T-helper 9 cell (primary cell): ENCODE results near the gene SH3PXD2A.
"Not testable (repeated sequence)": the region's sequence is repeated elsewhere in the genome, so short reads cannot be mapped to it uniquely, and the experiment has no call there.

Source experiments
- DNase-seq: peaks from one replicate; pipeline ENCODE4 v3.0.0-alpha.2; 2020

Gene SH3PXD2A

DNA sequence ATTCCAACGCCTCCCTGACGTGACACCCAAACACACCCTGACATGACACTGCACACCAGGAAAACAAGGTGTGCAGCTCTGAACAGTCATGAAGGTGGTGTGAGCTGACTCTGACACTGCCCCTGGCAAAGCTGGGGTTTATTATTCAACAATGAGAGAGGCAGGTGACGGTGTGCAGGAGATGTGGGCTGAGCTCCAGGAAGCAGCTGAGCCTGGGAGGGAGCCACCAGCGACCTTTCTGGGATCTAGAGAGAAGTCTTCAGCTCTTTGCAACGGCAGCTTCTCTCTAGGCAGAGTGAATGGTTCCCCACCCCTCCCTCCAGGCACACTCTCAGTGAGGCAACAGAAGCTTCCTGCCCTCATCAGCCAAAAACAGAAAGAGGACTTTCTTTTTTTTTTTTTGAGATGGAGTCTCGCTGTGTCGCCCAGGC lies 65.6 kb downstream of the SH3PXD2A start:
- DNase-seq, result no peak

- no peak for DNase-seq
Observed at GRCh38 chr10:103789161-103789560, 66.2 kb downstream of the SH3PXD2A start.

GRCh38 chr10:103787331-103787730 lies 68.0 kb downstream of the SH3PXD2A start:
- DNase-seq, result no peak

DNA sequence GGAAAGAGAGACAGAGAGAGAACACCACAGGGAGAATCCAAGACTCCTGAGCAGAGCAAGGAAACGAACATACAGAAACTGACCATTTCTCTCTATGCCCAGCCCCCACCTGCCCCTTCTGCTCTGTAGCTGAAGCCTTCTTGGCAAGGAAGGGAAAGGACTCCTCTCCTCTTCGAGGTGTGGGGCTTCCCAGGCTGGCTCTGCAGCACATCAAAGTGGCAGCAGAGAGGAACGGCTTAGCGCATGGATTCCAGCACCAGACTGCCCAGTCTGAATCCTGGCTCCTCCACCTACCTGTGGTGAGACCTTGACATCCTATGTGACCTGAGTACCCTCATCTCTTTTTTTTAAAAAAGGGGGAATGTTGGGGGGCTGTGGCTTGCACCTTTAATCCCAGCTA lies 69.4 kb downstream of the SH3PXD2A start:
- DNase-seq, result no peak

DNA sequence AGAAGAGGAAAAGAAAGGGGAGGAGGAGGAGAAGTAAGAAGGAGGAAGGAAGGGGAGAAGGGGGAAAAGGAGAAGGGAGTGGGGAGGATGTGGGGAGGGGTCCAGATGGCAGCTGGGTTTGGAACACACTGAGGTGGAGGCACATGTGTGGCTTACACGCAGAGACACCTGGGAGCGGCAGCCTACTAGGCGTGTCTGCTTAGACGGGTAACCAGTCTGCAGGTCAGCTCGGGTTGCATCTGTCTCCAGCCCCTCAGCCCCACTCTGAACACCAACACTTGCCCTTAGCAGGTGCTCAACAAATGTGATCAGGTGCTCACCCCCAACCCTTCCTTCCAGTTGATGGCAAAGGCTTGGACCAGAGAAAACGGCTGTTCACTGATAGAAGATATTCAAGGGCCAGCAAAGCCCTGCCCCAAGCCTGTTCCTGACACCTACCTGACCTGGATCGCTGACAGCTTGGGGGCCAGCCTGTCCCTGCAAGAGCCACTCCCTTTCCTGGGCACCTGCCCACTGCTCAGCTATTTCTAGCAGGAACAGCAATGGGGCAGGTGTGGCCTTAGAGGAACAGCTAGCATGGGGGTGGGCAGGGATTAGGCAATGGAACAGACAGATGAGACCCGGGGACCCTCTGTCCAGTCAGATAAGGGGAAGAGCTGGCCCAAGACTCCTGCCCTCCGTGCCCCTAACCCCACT lies 70.5 kb downstream of the SH3PXD2A start:
- DNase-seq, result no peak

- no peak for DNase-seq
Observed at GRCh38 chr10:103784089-103784488, 71.3 kb downstream of the SH3PXD2A start.

GRCh38 chr10:103783681-103784080 lies 71.7 kb downstream of the SH3PXD2A start:
- no peak for DNase-seq

- no peak for DNase-seq
Observed at GRCh38 chr10:103781329-103782061, 73.9 kb downstream of the SH3PXD2A start.

DNA sequence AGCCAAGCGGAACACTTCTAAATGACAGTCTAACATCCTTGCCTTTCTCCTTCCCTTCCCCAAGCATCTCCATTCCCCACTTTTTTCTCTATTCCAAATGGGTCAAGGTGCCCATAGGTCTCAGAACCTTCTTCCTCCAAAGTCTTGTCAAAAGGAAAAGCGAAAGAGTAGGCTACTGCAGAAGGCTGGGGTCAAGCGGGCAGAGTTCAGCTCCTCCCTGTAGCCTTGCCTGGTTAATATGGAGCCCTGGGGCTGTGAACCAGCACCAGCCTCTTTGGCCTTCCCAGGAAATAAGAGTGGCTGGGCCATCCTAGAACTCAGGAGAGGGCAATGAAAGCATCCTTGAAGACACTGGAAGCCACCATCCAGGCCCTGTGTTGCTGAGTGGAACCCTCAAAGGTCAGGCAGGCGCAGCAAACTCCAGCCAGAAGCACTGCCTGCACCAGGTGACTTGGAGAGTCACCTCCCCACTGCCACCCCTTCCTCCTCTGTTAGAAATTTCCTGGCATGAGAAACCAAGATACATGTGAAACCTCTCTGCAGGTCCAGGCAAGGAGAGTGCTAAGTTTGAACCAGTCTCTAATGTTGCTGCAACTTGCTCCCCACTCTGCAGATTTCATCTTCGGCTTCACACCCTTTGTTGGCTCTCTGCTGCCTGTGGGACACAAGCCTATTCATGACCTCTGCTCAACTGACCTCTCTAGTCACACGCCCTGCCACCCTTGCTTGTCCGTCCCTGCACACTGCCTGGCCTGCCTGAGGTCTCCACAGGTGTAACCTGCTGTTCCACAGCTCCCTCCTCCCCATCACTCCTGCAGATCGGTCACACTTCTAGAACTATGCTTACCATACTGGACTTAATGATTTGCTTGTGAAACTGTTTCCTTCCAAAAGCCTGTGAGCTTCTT lies 74.9 kb downstream of the SH3PXD2A start:
- DNase-seq, result no peak

- no peak for DNase-seq
Observed at GRCh38 chr10:103778358-103779139, 76.8 kb downstream of the SH3PXD2A start.

- DNase-seq, result no peak
Observed at GRCh38 chr10:103776878-103777591, 78.3 kb downstream of the SH3PXD2A start.

GRCh38 chr10:103775776-103776175 lies 79.6 kb downstream of the SH3PXD2A start:
- DNase-seq, result no peak

GRCh38 chr10:103772846-103773245 lies 82.5 kb downstream of the SH3PXD2A start:
- not testable (repeated sequence) for DNase-seq

DNA sequence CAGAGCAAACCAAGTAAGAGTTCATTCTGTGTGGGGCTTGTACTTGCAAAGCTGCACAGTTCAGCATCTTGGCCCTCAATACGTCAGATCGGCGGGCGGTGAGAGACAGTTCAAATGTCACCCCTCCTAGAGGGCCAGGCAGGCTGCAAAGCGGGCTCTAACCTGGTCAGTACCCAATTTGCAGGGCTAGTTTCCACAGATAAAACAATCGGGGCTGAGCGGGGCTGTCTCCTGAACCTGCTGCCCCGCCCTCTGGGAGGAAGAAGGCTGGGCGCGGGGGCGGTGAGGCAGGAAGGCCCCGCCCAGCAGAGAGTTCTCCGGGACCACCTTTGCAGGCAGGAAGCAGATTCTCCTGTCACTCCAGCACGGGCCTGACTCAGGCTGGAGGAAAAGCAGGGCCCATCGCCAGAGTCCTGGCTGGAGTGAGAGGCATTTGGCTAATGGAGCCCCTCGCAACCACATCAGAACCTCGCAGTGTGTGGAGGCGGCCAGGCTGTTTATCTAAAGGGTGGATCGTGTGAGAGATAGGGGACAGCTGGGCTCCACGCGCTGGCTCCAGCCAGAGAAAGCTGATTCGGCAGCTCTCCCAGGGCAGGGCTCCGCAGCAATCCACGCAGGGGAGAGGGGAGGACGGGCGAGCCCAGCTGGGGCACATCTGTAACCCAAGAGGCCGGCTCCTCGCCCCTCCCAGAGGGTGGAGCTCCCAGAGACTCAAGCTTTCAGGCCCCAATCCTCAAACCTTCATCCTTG lies 83.1 kb downstream of the SH3PXD2A start:
- DNase-seq, result peak; percentile 42

DNA sequence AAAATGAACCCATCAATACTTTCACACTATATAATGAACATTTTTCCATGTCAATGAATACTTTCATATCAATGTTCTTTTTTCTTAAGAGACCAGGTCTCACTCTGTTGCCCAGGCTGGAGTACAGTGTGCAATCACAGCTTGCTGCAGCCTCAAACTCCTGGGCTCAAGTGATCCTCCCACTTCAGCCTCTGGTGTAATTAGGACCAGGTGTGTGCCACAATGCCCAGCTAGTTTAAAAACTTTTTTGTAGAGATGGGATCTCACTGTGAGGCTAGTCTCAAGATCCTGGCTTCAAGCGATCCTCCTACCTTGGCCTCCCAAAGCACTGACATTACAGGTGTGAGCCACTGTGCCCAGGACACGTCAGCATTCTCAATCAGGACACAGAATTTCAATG lies 85.2 kb downstream of the SH3PXD2A start:
- no peak for DNase-seq

DNA sequence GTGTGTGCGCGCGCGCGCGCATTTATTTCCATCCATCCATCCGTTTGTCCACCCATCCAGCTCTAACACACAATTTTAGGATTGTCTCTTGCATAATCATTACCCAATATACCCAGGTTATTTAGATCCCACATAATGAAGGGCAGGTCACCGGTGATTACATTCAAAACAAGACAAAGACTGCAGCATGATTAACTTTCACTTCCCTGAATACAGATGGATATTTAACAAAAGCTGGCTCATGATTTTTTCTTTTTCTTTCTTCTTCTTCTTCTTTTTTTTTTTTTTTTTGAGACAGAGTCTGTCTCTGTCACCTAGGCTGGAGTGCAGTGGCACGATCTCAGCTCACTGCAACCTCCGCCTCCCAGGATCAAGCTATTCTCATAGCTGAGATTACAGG lies 86.2 kb downstream of the SH3PXD2A start:
- no peak for DNase-seq

DNA sequence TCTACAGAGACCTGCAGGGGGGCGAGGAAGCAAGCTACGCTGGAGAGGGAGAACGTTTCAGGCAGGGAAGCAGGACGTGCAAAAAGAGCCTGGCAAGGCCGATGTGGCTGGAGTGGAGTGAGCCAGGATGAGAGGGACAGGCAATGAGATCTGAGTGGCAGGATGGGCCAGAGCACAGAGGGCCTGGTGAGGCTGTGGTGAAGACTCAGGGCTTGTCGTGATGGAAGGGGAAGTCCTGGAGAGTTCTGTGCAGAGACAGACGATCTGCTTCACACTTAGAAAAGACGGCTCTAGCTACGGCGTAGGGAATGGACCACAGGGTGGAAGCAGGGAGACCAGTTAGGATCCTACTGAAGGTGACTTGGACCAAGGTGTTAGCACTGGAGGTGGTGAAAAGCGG lies 87.0 kb downstream of the SH3PXD2A start:
- DNase-seq, result no peak

DNA sequence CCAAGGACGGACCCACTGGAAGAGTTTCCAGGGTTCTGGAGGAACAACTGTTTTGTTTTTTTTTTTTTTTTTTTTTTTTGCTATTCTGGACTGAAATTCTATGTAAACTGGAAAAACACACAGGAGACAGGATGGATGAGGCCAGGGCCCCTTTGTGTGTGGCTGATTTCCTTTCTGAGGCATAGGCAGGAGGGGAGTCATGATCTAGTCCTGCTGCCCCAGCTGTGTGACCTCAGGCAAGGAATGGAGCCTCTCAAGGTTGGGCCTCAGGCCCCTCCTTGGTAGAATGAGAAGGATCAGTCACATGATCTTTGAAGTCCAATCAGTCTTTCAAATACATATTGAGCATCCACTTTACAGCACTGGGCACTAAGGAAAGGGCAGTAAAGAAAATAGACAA lies 87.6 kb downstream of the SH3PXD2A start:
- DNase-seq, result no peak

- DNase-seq, result no peak
Observed at GRCh38 chr10:103766751-103767505, 88.4 kb downstream of the SH3PXD2A start.

DNA sequence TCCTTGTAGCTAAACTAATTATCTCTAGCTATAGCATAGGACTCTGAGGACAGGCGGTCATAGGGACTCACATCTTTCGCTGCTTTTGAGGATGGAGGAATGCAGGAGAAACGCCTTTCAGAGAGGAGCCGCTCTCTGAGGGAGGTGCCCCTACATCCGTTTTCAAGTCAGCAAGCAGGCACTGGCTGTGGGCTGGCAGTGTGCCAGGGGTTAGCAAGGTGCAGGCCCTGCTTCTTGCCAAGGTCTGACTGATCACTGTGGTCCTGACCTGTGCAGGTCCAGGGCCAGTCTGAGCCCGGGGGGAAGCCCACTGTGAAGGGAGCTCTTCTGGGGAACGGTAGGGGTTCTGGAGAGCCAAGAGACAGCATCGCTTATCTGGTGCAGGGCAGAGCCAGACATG lies 89.4 kb downstream of the SH3PXD2A start:
- DNase-seq, result peak; percentile 77
